ENCODE data around the gene LDLRAD3. TPM values are rescaled to one million over a fixed set of nuclear protein-coding genes. Genes with fewer than 3 reads are reported as not detected.

Gene LDLRAD3
- total and polyA plus RNA-seq, 12 donors = 5.4 to 16.7 (median 10.2) TPM

- no peak for TF ChIP-seq POLR2A (IDR thresholded peaks at IDR 0.05)
- TF ChIP-seq, protein P1, sequence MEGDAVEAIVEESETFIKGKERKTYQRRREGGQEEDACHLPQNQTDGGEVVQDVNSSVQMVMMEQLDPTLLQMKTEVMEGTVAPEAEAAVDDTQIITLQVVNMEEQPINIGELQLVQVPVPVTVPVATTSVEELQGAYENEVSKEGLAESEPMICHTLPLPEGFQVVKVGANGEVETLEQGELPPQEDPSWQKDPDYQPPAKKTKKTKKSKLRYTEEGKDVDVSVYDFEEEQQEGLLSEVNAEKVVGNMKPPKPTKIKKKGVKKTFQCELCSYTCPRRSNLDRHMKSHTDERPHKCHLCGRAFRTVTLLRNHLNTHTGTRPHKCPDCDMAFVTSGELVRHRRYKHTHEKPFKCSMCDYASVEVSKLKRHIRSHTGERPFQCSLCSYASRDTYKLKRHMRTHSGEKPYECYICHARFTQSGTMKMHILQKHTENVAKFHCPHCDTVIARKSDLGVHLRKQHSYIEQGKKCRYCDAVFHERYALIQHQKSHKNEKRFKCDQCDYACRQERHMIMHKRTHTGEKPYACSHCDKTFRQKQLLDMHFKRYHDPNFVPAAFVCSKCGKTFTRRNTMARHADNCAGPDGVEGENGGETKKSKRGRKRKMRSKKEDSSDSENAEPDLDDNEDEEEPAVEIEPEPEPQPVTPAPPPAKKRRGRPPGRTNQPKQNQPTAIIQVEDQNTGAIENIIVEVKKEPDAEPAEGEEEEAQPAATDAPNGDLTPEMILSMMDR (IDR thresholded peaks at IDR 0.05) = no peak
- H3K4me3 ChIP-seq = no peak overlapping the region
- H3K27ac ChIP-seq = peak overlapping the region in 2 of 5 donors; percentile 18 to 49
- intact Hi-C loops (cut with DNase I) = no loop called here
- WGBS, 4 donors = 72 to 75% (median 74%) methylated on average over 10 of the region's 10 CpGs
- DNase-seq = peak in 1 of 7 donors; percentile 26
- peaks cover 35 to 56% of the 10 kb centered on the region in 2 donors for H3K4me1 ChIP-seq (replicated peaks in 1 of 2)
- no peaks in the 10 kb centered on the region for H3K9me3 ChIP-seq (replicated peaks in 1 of 3)
- no peaks in the 10 kb centered on the region for H3K27me3 ChIP-seq
- no peaks in the 10 kb centered on the region for H3K36me3 ChIP-seq (replicated peaks in 1 of 2)
These were observed 216.2 kb downstream of the LDLRAD3 start for GRCh38 chr11:36160091-36160490.

DNA sequence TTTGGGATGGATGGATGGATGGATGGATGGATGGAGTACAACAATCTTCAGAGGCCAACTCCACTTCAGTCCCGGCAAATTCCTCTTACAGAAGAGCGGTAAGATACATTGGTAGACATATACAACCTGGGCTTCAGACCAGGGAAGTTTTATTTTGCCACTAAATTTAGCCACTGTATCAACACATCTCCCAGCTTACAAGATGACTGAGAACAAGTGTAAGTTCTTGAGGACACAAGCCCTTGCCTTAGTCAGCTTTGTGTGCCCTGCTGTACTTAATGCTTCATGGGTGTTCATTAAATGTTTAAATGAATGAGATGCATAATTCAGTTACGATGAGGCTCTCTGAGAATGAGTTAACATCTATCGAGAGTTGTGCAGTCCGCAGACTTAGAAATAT lies 217.7 kb downstream of the LDLRAD3 start:
- Histone ChIP-seq H3K4me1 (replicated peaks in 1 of 2) (peaks cover 22 to 46% of the 10 kb centered on the region in 2 donors), H3K36me3 (replicated peaks in 1 of 2) (no peaks in the 10 kb centered on the region), H3K4me3 (no peak overlapping the region), H3K27me3 (no peaks in the 10 kb centered on the region), H3K27ac (no peak overlapping the region), H3K9me3 (replicated peaks in 1 of 3) (no peaks in the 10 kb centered on the region)
- intact Hi-C loops (cut with DNase I) = no loop called here
- no peak for DNase-seq
- 88 to 92% (median 90%) methylated on average over 5 of the region's 5 CpGs for WGBS, 4 donors
- TF ChIP-seq, protein P1 (IDR thresholded peaks at IDR 0.05) = no peak
- no peak for TF ChIP-seq POLR2A (IDR thresholded peaks at IDR 0.05)

DNA sequence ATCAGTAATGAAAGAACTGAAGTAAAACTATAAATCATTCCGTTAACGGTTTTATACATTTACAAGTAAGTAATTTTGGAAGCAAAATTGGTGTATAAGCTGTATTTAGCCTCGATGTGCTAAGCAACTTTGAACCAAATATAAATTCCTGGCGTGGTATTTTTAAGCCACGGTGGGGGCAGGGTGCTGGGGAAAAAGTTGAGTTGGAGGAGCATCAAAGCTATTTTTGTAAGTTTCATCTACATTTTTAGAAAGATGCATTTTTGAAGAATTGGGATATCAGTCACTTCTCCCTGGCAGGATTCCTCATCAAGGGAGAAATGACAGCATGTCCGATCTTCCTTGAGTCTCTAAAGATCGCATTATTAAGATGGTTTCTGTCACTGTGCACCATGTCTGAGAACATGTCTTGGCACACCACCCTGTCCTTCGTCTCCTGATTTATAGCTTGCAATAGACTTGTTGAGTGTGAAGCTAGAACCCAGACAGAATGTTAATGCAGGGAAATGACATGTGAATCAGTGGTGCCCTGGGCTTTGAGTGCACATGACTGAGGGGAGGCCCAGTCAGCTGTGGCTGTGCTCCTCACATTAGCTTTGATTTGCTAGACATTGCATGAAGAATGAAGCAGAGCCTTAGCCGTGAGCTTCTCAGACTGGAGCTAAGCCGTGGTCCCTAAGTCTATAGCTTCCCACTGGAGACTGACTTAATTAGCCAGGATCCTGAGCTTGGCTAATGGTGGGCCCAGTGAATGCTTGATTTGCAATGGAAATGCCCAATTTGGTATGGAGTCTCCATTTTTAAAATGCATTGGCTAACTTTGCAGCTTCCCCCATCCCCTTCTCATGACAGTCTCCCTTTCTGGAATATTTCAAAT lies 218.4 kb downstream of the LDLRAD3 start:
- DNase-seq = no peak
- 73 to 86% (median 79%) methylated on average over 10 of the region's 10 CpGs for WGBS, 4 donors
- no peaks in the 10 kb centered on the region for H3K36me3 ChIP-seq (replicated peaks in 1 of 2)
- peaks cover 21 to 39% of the 10 kb centered on the region in 2 donors for H3K4me1 ChIP-seq (replicated peaks in 1 of 2)
- intact Hi-C loops (cut with DNase I) = no loop called here
- H3K27me3 ChIP-seq = no peaks in the 10 kb centered on the region
- H3K4me3 ChIP-seq = no peak overlapping the region
- TF ChIP-seq, protein P1 (IDR thresholded peaks at IDR 0.05) = no peak
- no peak for TF ChIP-seq POLR2A (IDR thresholded peaks at IDR 0.05)
- no peak overlapping the region for H3K27ac ChIP-seq
- H3K9me3 ChIP-seq (replicated peaks in 1 of 3) = no peaks in the 10 kb centered on the region

- TF ChIP-seq, protein P1 (IDR thresholded peaks at IDR 0.05) = no peak
- TF ChIP-seq POLR2A (IDR thresholded peaks at IDR 0.05) = no peak
- no peaks in the 10 kb centered on the region for H3K27me3 ChIP-seq
- 34 to 51% (median 41%) methylated on average over 5 of the region's 5 CpGs for WGBS, 4 donors
- peak in 2 of 7 donors; percentile 26 to 42 for DNase-seq
- H3K27ac ChIP-seq = peak overlapping the region in 1 of 5 donors; percentile 51
- no peaks in the 10 kb centered on the region for H3K9me3 ChIP-seq (replicated peaks in 1 of 3)
- no peak overlapping the region for H3K4me3 ChIP-seq
- H3K36me3 ChIP-seq (replicated peaks in 1 of 2) = no peaks in the 10 kb centered on the region
- intact Hi-C loops (cut with DNase I) = no loop called here
- peaks cover 21 to 33% of the 10 kb centered on the region in 2 donors for H3K4me1 ChIP-seq (replicated peaks in 1 of 2)
These were observed 219.1 kb downstream of the LDLRAD3 start for GRCh38 chr11:36162883-36163434.

Measured in adrenal gland (tissue), 12 donors.